Activated T-cell treated with anti-CD3 and anti-CD28 coated beads, Interleukin-2, amount 50 U/mL, for 72 hours (primary cell): ENCODE data around the gene ZNF17. TPM values are rescaled to one million over a fixed set of nuclear protein-coding genes. Genes with fewer than 3 reads are reported as not detected.
"Not testable (repeated sequence)": the region's sequence is repeated elsewhere in the genome, so short reads cannot be mapped to it uniquely, and the experiment has no call there.

ENCODE experiments used
- ATAC-seq, 2 donors: fragments of 150-1000 bp; cut with Tn5 transposase; replicated peaks in 1 of 2; 2 replicates each; pipeline ENCODE4 v1.10.0; 2021; ENCODE audit warnings: moderate library complexity in 2 of 2, mild to moderate bottlenecking in 1 of 2
- DNase-seq, 2 donors: peaks; one replicate each; pipeline ENCODE4 v3.0.0; 2021 to 2022; ENCODE audit warnings: mixed read lengths in 1 of 2
- H3K27ac Mint-ChIP-seq: one replicate; pipeline ENCODE4 v1.8.0; 2022; ENCODE audit warnings: mild to moderate bottlenecking, moderate library complexity, mixed read lengths
- H3K27me3 Mint-ChIP-seq: one replicate; pipeline ENCODE4 v1.8.0; 2022; ENCODE audit warnings: low read depth, mixed read lengths
- H3K36me3 Mint-ChIP-seq, 2 donors: one replicate each; pipeline ENCODE4 v1.8.0; 2022; ENCODE audit warnings: mixed read lengths in 2 of 2, mild to moderate bottlenecking in 1 of 2; ENCODE audit not compliant: insufficient read depth in 2 of 2
- H3K4me1 Mint-ChIP-seq: one replicate; pipeline ENCODE4 v1.8.0; 2022; ENCODE audit warnings: low read depth, mixed read lengths
- H3K4me3 Mint-ChIP-seq, 2 donors: one replicate each; pipeline ENCODE4 v1.8.0; 2022; ENCODE audit warnings: mild to moderate bottlenecking in 2 of 2, mixed read lengths in 2 of 2, moderate library complexity in 2 of 2
- H3K9me3 Mint-ChIP-seq, 2 donors: one replicate each; pipeline ENCODE4 v1.8.0; 2022; ENCODE audit warnings: mixed read lengths in 2 of 2
- total RNA-seq, 2 donors: library from RNA; stranded (reverse); gene quantifications; one replicate each; pipeline ENCODE4 v1.2.3, GENCODE V29; 2022

ZNF17 gene
- 10 to 100 TPM; 11.0 to 12.0 TPM for total RNA-seq

DNA sequence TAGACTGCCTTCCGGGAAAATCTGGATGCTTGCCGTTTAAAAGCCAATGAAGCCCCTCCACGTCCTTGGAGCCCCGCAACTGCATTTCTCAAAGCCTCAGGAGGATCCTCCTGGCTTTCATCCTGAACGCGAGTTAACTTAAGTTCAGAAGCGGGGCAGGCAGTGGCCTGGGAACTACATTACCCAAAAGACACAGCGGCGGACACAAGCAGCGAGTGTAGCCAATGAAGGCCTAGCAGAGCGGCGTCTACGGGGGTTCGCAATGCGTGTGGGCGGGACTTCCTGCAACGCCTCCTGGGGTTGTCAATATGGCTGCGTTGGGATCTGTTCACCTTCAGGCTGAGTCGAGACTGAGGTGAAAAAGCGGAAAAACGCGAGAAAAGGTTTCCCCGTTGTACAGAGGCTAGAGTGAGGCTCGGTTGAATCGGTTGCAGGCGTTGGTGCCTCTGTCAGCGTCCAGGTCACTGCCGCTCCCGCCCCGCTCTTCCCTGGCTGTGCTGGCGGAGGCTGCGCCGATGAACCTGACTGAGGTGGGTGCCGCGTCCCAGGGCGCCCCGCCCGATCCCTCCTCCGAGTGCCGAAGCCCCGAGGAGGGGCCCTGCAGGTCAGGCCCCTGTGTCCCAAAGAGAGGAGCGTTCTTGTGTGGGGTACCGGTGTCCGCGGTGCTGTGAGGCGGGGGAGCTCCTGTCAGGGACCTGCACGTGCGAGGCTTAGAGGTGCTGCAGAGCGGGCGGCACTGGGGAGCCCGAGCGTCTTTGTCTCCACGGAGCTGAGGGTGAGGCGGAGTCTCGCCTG is at the start of gene ZNF17:
TSS of gene ZNF17 (plus strand) at position 285 of the 795 bp plus-strand sequence. CDS start 2,455 bp downstream, outside the sequence.
- Mint-ChIP-seq H3K27me3 (no peaks in the 10 kb centered on the region), H3K9me3 (peaks cover 9 to 12% of the 10 kb centered on the region in 2 donors), H3K27ac (peak within 1 kb of the TSS; percentile 49), H3K4me1 (peaks cover 25% of the 10 kb centered on the region), H3K36me3 (peaks cover 17 to 20% of the 10 kb centered on the region in 2 donors), H3K4me3 (peak within 1 kb of the TSS; percentile 91 to 98)
- ATAC-seq (peak; percentile 100), DNase-seq (peak; percentile 89 to 96)

DNA sequence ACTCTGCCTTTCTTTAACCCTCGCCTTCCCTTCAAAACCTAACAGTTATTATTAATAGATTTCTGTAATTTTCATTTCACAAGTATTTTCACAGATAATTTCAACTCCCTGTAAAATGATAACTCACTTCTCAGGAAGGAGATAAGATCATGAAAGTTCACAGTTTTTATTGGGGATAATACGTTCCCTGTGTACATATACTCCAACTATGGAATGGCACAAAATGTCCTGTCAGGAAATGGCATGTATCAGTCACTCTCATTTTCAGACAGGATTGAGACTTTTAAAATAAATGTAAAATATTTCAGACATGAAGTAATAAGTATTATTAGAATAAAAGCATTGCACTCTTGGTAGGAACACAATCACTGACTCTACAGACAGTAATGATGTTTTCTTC is 48.5 kb upstream of the ZNF17 start:
- Mint-ChIP-seq H3K4me1 (peaks cover 20% of the 10 kb centered on the region), H3K27me3 (no peaks in the 10 kb centered on the region), H3K27ac (peak overlapping the region; percentile 86), H3K4me3 (peak overlapping the region; percentile 96 to 97), H3K9me3 (peaks cover 14 to 18% of the 10 kb centered on the region in 2 donors), H3K36me3 (peaks cover 32 to 38% of the 10 kb centered on the region in 2 donors)
- ATAC-seq = no peak
- no peak for DNase-seq

DNA sequence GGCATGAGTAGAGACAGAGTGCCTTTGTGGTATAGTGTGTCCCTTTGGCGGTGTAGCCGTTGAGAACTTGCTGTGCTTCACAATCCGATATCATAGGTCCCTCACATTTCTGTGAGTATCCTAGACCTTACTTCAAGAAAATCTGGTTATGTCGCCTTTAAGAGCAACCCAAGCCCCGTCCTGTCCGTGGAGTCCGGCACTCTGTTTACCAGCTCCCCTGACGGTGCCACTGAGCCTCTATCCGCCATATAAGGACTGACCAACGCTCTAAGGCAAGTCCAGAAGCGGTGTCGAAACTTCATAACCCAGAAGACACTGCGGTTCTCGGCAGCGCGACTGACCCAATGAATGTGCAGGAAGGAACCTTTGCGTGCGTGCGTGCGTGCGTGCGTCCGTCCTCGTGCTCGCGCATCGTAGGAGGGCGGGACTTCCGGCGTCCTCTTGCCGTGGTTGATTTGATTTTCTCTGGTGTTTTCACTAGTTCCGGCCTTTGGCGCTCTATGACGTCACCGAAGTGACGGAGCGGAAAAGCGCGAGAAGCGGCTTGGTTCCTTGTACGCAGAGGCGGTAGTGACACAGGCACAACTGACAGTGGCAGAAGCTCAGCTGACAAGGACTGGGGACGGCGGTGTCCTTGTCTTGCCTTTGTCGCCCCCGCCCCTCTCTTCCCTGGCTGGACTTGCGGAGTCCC is 47.8 kb upstream of the ZNF17 start, which contains the start of the genes TRAPPC2B and ZNF547:
TSS of gene TRAPPC2B (plus strand) at position 555 of the 691 bp plus-strand sequence. CDS start 1,283 bp downstream, outside the sequence.
TSS of gene ZNF547 (plus strand) at position 555 of the 691 bp plus-strand sequence. CDS start 5,005 bp downstream, outside the sequence.
- DNase-seq (peak; percentile 98), ATAC-seq (peak; percentile 96)
- H3K27me3 Mint-ChIP-seq = no peaks in the 10 kb centered on the region
- peaks cover 26 to 34% of the 10 kb centered on the region in 2 donors for H3K36me3 Mint-ChIP-seq
- H3K27ac Mint-ChIP-seq = peak within 1 kb of the TSS; percentile 86
- peak within 1 kb of the TSS; percentile 96 to 97 for H3K4me3 Mint-ChIP-seq
- H3K4me1 Mint-ChIP-seq = peaks cover 20% of the 10 kb centered on the region
- peaks cover 13 to 14% of the 10 kb centered on the region in 2 donors for H3K9me3 Mint-ChIP-seq

DNA sequence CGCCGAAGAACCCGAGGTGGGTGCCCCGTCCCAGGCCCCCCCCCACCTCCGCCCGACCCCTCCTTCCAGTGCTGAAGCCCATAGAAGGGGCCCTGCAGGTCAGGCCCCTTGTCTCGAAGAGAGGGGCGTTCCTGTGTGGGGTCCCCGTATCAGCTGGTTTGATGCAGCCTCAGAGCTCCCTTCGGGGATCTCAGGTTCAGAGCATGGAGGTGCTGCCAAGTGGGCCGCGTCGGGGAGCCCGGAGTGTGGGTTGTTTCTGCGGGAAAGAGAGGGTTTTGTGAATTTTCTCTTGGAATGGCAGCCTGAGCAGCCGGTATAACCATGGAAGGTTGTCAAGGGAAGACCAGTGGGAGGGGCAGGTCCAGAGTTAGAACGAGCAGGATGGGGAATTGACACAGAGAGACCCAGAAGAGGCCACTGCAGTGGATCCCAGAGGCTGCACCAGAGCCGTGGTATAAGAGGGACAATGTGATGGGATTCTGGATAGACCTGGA is 47.2 kb upstream of the ZNF17 start:
- H3K9me3 Mint-ChIP-seq = peaks cover 14 to 18% of the 10 kb centered on the region in 2 donors
- ATAC-seq (no peak), DNase-seq (no peak)
- peak overlapping the region; percentile 96 to 97 for H3K4me3 Mint-ChIP-seq
- peaks cover 20% of the 10 kb centered on the region for H3K4me1 Mint-ChIP-seq
- peak overlapping the region; percentile 80 for H3K27ac Mint-ChIP-seq
- H3K36me3 Mint-ChIP-seq = peaks cover 22 to 30% of the 10 kb centered on the region in 2 donors
- no peaks in the 10 kb centered on the region for H3K27me3 Mint-ChIP-seq

DNA sequence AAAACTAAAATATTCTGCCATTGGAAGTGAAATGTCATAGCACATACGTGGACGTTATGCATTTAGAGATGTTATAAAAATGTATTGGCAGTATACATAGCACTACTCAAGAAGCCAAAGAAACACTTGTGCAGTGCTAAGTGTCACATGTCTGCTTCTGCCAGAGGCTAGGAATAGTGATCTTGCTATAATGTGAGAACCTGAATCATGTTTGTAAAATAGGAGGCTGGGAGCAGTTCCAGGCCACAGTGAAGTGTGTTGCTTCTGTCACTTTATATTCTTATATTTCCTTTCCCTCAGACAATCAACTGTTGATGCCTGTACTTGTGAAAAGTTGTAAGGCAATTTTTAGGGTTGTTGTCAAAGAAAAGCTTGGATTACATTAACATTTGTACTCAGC is 44.2 kb upstream of the ZNF17 start:
- H3K36me3 Mint-ChIP-seq = peaks cover 25 to 40% of the 10 kb centered on the region in 2 donors
- no peak overlapping the region for H3K4me3 Mint-ChIP-seq
- no peak for ATAC-seq

DNA sequence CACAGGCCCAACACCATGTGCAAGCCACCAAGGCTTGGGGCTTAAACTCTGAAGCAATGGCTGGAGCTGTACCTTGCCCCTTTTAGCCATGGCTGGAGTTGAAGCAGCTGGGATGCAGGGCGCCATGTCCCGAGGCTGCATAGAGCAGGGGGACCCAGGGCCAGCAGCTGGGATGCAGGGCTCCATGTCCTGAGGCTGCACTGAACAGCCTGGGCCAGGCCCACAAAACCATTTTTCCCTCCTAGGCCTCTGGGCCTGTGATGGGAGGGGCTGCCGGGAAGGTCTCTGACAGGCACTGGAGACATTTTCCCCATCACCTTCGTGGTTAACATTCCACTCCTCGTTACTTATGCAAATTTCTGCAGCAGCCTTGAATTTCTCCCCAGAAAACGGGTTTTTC is 36.8 kb upstream of the ZNF17 start:
- no peak for DNase-seq
- H3K27ac Mint-ChIP-seq = no peak overlapping the region
- H3K27me3 Mint-ChIP-seq = no peaks in the 10 kb centered on the region
- H3K4me3 Mint-ChIP-seq = no peak overlapping the region
- peaks cover 51 to 76% of the 10 kb centered on the region in 2 donors for H3K36me3 Mint-ChIP-seq
- no peaks in the 10 kb centered on the region for H3K4me1 Mint-ChIP-seq
- ATAC-seq = no peak
- H3K9me3 Mint-ChIP-seq = peaks cover 37 to 41% of the 10 kb centered on the region in 2 donors

More for the DNA sequence above, 44.2 kb upstream of the ZNF17 start:
- peaks cover 22 to 24% of the 10 kb centered on the region in 2 donors for H3K9me3 Mint-ChIP-seq
- H3K4me1 Mint-ChIP-seq = peaks cover 20% of the 10 kb centered on the region
- DNase-seq = no peak
- no peak overlapping the region for H3K27ac Mint-ChIP-seq
- H3K27me3 Mint-ChIP-seq = no peaks in the 10 kb centered on the region

DNA sequence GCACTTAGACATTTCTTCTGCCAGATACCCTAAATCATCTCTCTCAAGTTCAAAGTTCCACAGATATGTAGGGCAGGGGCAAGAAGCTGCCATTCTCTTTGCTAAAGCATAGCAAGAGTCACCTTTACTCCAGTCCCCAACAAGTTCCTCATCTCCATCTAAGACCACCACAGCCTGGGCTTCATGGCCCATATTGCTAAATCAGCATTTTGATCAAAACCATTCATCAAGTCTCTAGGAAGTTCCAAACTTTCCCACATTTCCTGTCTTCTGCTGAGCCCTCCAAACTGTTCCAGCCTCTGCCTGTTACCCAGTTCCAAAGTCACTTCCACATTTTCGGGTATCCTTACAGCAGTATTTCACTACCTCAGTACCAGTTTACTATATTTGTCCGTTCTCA is 36.3 kb upstream of the ZNF17 start:
- peaks cover 54 to 76% of the 10 kb centered on the region in 2 donors for H3K36me3 Mint-ChIP-seq
- not testable (repeated sequence) for H3K27ac Mint-ChIP-seq, H3K4me1 Mint-ChIP-seq, DNase-seq, ATAC-seq, H3K4me3 Mint-ChIP-seq, H3K27me3 Mint-ChIP-seq
- peaks cover 36 to 43% of the 10 kb centered on the region in 2 donors for H3K9me3 Mint-ChIP-seq

DNA sequence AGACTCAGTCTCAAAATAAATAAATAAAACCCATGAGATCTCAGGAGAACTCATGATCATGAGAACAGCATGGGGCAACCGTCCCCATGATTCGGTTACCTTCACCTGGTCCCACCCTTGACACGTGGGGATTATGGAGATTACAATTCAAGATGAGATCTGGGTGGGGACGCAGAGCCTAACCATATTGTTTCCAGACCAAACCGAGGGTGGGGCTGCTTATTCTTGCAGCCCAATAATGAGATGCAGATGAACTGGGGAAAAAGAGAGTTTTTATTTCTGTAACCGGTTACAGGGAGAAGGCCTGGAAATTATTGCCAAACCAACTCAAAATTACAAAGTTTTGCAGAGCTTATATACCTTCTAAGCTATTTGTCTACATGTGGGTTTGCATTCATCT is 34.8 kb upstream of the ZNF17 start:
- Mint-ChIP-seq H3K4me1 (no peaks in the 10 kb centered on the region), H3K27me3 (no peaks in the 10 kb centered on the region), H3K4me3 (no peak overlapping the region), H3K36me3 (peaks cover 57 to 77% of the 10 kb centered on the region in 2 donors), H3K9me3 (peaks cover 34 to 47% of the 10 kb centered on the region in 2 donors), H3K27ac (no peak overlapping the region)
- ATAC-seq (no peak), DNase-seq (no peak)

DNA sequence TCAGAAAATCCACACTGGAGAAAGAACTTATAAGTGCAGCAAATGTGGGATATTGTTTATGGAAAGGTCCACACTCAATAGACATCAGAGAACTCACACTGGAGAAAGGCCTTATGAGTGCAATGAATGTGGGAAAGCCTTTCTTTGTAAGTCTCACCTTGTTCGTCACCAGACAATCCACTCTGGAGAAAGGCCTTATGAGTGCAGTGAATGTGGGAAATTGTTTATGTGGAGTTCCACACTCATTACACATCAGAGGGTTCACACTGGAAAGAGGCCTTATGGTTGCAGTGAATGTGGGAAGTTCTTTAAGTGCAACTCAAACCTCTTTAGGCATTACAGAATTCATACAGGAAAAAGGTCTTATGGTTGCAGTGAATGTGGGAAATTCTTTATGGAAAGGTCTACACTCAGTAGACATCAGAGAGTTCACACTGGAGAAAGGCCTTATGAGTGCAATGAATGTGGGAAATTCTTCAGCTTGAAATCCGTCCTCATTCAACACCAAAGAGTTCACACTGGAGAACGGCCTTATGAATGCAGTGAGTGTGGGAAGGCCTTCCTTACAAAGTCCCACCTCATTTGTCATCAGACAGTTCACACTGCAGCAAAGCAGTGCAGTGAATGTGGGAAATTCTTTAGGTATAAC is 33.3 kb upstream of the ZNF17 start:
- Mint-ChIP-seq H3K4me3 (no peak overlapping the region), H3K36me3 (peaks cover 47 to 69% of the 10 kb centered on the region in 2 donors), H3K27ac (no peak overlapping the region), H3K9me3 (peaks cover 31 to 41% of the 10 kb centered on the region in 2 donors), H3K27me3 (no peaks in the 10 kb centered on the region), H3K4me1 (no peaks in the 10 kb centered on the region)
- DNase-seq (no peak), ATAC-seq (no peak)

DNA sequence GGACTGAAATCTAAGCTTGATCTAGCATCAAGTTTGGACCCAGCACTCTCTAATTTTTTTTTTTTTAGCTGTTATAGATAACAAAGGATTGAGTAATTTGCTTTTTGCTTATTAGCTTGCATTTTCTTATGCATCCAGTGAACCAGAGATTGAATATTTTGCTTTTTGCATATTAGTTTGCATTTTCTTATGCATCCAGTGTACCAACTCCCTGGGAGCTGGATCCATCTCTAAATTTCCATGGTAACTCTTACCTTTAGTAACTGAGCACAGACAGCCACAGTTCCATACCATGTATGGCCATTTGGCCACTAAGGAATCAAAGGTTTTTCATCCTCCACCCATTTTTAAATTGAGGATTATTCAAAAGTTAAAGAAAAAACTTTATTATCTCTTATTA is 30.0 kb upstream of the ZNF17 start:
- Mint-ChIP-seq H3K4me1 (no peaks in the 10 kb centered on the region), H3K4me3 (no peak overlapping the region), H3K27ac (no peak overlapping the region), H3K36me3 (peaks cover 30 to 45% of the 10 kb centered on the region in 2 donors), H3K9me3 (peaks cover 26 to 32% of the 10 kb centered on the region in 2 donors), H3K27me3 (no peaks in the 10 kb centered on the region)
- DNase-seq (no peak), ATAC-seq (no peak)

DNA sequence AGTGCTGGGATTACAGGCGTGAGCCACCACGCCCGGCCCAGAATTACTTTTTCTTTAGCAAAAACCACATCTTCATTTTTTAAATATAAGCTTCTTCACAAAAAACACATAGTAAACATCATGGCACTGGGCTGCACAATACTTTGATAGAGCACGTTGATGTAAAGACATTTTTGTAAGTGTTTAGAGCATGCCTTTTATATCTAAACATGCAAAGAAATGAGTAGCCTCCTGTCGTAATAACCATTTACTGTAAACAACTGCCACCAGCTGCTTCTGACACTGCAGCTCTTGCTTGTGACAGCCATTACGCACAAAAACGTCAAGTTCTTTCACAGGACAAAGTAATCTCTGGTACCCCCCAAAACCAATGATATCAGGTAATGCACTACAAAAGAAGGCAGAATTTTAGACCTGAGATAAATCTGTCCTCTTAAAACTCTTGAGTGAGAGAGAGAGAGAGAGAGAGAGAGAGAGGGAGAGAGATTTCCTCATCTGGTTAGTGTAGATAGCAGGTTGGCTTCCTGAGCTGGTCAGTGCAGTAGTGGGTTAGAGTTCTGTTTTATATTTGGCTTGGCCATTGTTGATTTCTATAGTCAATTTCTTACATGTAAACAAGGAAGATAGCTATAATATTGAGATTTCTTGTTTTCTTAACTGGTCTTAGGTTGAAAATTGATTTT is 28.0 kb upstream of the ZNF17 start:
- Mint-ChIP-seq H3K27ac (no peak overlapping the region), H3K4me3 (no peak overlapping the region), H3K36me3 (peaks cover 18 to 30% of the 10 kb centered on the region in 2 donors), H3K9me3 (peaks cover 18 to 25% of the 10 kb centered on the region in 2 donors), H3K4me1 (no peaks in the 10 kb centered on the region), H3K27me3 (no peaks in the 10 kb centered on the region)
- ATAC-seq (no peak), DNase-seq (no peak)

DNA sequence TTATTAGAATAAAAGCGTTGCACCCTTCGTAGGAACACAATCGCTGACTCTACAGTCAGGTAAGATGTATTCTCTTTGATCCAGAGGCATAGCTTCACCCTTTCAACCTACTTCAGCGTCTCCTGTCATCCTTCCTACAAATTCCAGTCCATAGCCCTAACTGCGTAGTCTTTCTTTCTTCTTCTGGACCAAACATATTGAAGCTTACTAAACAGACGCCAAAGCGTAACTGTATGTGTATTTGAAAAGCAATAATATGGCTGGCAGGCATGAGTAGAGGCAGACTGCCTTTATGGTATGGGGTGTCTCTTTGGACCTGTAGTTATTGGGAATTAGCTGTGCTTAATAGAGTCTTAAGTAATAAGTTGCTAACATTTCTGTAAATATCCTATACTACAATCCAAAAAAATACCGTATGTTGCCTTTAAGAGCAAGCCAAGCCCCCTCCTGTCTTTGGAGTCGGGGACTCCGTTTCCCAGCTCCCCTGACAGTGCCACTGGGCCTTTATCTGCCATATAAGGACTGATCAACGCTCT is 21.7 kb upstream of the ZNF17 start:
- no peak for DNase-seq
- Mint-ChIP-seq H3K9me3 (peaks cover 5 to 7% of the 10 kb centered on the region in 2 donors), H3K36me3 (peaks cover 17 to 50% of the 10 kb centered on the region in 2 donors), H3K4me1 (peaks cover 24% of the 10 kb centered on the region), H3K27ac (peak overlapping the region; percentile 86), H3K27me3 (no peaks in the 10 kb centered on the region), H3K4me3 (peak overlapping the region; percentile 96)
- ATAC-seq = no peak
